Breast epithelium (tissue), 3 donors: ENCODE results near the gene MYBPC2.

Experiments
- CTCF ChIP-seq, 3 donors: fragments of 450-650 bp; IDR thresholded peaks; one replicate each; pipeline ENCODE4 v1.5.1; 2016 to 2017; ENCODE audit warnings: antibody characterized with exemption in 3 of 3, mild to moderate bottlenecking in 3 of 3, moderate library complexity in 3 of 3
- POLR2A ChIP-seq: fragments of 450-650 bp; IDR thresholded peaks from one replicate; pipeline ENCODE4 v1.6.1; 2016; ENCODE audit warnings: antibody characterized with exemption, mild to moderate bottlenecking, moderate library complexity
- POLR2AphosphoS5 ChIP-seq, 3 donors: sonication (generic); formaldehyde crosslinking; IDR thresholded peaks; one replicate each; pipeline ENCODE4 v1.6.1; 2017; ENCODE audit warnings: antibody characterized with exemption in 3 of 3

- TF ChIP-seq CTCF (IDR thresholded peaks at IDR 0.05) (no peak), POLR2AphosphoS5 (IDR thresholded peaks at IDR 0.05) (no peak), POLR2A (no peak)
These were observed 76.7 kb downstream of the MYBPC2 start for GRCh38 chr19:50509366-50509765.
